Hematopoietic multipotent progenitor cell (in vitro differentiated cells): Measurements from ENCODE around the gene LRRC43. TPM values are rescaled to one million over a fixed set of nuclear protein-coding genes. Genes with fewer than 3 reads are reported as not detected.
"Not testable (repeated sequence)": the region's sequence is repeated elsewhere in the genome, so short reads cannot be mapped to it uniquely, and the experiment has no call there.

Source experiments
- DNase-seq, 3 donors: peaks; one replicate each; pipeline ENCODE4 v3.0.0-alpha.2; 2011 to 2015; ENCODE audit warnings: low read depth in 2 of 3, low spot score in 2 of 3
- total RNA-seq: library from RNA; depleted of rRNA; stranded (reverse); fragments of >200 nt; gene quantifications from one replicate; pipeline ENCODE4 v1.2.3, GENCODE V29; 2012

Gene LRRC43
- total RNA-seq, 1 donor: 1.1 TPM

DNA sequence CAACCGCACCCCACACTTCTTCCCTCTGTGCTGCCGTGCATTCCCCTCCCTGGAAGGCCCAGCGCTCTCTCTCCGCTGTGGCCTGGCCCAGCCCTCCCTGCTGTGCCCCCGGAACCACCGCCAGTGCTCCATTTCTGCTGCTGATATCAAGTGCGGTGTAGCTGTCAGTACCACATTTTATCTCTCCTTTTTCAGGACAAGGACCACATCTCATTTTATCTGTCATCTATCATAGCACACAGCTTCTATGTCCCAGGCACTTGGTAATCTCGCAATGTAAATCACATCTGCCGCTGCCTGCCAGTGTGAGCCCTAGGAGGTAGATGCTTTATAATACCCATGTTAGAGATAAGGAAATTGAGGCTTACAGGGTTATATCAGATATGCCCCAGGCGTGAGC, 27.2 kb upstream of the LRRC43 start:
- DNase-seq: peak in 2 of 3 donors; percentile 19 to 27

DNA sequence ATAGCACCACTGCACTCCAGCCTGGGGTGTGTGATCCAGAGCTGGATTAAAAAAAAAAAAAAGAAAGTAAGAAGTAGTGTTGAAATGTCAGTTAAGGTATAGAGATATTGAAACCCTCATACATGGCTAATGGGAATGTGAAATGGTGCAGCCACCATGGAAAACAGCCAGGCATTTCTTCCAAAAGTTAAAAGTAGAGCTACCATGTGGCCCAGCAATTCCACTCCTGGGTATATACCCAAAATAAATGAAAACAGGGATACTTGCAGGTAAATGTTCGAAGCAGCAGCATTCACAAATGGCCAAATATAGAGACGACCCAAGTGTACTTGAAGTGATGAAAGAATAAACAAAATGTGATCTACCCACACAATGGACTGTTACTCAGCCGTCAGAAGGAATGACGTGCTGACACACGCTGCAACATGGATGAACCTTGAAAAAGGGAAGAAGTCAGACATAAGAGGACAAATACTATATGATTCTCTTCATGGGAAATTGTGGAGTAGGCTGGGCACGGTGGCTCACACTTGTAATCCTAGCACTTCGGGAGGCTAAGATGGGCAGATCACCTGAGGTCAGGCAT, 24.1 kb upstream of the LRRC43 start:
- DNase-seq: no peak

DNA sequence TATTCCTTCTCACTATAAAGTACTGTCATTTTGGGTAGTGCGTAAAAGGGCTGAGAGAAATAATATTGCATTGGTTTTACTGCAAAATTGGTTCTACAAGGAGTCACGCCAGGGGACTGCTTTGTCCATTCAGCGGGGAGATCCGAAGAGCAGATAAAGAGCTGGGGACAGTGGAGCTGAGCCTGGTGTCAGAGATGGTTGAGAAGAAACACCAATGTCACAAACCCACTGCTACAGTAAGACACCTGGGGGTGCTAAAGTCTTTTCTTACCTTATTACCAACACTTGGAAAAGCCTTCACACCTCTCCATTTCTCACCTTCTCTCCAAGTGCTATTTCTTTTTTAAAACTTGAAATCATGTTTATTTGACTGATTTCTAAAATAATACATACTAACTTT, 23.0 kb upstream of the LRRC43 start:
- DNase-seq: no peak

DNA sequence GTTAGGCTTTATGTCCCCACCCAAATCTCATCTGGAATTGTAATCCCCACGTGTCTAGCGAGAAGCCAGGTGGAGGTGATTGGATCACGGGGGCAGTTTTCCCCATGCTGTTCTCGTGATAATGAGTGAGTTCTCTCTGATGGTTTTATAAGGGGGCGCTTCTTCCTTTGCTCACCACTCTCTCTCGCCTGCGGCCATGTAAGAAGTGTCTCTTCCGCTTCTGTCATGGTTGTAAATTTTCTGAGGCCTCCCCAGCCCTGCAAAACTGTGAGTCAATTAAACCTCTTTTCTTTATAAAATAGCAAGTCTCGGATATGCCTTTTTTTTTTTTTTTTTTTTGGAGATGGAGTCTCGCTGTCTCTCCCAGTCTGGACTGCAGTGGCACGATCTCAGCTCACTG, 22.2 kb upstream of the LRRC43 start:
- no peak for DNase-seq

DNA sequence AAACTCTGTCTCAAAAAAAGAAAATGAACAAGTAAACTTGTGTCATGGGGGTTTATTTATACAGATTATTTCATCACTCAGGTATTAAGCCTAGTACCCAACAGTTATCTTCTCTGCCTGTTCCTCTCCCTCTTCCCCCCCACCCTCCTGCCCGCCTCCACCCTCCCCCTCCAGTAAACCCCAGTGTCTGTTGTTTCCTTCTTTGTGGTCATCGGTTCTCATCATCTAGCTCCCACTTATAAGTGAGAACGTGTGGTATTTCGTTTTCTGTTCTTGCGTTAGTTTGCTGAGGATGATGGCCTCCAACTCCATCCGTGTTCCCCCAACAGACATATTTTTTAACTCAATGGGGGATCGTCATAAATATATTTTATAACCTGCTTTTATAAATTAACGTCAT, 21.2 kb upstream of the LRRC43 start:
- DNase-seq: no peak

GRCh38 chr12:122162976-122163375, 19.9 kb upstream of the LRRC43 start:
- DNase-seq: no peak

- DNase-seq: no peak
These were observed 16.2 kb upstream of the LRRC43 start for GRCh38 chr12:122166422-122167349.

DNA sequence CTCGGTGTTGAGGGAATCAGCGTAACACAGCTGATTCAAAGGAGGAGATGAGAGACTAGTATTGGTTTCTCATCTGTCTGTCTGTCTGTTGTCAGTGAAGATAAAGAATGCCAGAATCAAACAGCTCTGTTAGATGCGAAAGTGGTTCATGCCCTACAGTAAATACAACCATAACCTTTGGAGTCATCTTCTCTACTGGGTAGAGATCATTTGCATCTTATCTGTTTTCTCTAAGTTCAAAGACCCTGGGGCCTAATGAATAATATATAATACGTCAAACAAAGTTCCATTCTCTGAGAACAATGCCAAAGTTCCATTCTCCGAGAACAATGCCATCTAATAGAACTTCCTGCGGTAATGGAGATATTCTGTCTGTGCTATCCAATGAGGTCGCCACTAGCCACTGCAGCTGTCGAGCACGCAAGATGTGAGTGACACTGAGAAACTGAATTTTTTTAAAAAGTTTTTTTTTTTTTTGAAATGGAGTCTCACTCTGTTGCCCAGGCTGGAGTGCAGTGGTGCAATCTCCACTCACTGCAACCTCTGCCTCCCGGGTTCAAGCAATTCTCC, 15.5 kb upstream of the LRRC43 start:
- no peak for DNase-seq

GRCh38 chr12:122168492-122168891, 14.4 kb upstream of the LRRC43 start:
- no peak for DNase-seq

DNA sequence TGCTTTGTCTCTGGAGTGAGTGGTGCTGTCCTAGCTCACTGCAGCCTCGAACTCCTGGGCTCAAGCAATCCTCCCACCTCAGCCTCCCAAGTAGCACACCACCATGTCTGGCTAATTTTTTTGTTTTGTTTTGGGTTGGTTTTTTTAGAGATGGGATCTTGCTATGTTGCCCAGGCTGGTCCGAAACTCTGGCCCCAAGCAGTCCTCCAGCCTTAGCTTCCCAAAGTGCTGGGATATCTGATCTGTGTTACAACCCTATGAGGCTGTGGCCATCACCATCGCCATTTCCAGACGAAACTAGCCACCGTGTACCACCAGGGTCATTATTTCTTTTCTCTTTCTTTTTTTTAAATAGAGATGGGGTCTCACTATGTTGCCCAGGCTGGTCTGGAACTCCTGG, 11.5 kb upstream of the LRRC43 start:
- DNase-seq: no peak

DNA sequence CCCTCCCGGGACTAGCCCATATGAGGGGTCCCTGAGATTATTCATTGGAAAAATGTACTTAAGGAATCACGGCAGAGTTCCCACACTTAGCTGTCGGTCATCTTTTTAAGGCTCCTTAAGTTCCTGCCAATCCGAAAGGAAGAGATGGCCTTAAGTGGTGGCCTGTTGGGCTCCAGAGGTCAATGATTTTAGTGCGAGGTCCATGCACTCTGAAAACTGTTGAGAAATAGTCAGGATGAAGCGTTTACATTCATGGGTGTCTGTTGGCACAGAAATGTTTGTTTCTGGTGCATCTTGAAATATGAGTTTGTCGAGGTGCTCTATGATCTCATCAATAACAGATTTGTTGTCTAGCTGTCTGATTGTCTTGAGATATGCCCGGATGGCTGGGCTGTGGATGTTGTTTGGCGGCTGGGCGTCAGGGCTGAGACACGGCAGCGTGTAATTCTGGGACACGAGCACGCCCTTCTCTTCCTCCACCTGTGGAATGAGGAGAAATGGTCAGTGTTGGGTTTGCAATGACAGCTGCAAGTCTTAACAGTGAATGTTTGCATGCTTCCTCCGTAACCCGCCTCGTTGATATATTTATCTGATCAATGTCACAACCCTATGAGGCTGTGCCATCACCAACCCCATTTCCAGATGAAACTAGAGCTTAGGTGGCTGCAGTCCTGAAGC, 10.5 kb upstream of the LRRC43 start:
- no peak for DNase-seq

DNA sequence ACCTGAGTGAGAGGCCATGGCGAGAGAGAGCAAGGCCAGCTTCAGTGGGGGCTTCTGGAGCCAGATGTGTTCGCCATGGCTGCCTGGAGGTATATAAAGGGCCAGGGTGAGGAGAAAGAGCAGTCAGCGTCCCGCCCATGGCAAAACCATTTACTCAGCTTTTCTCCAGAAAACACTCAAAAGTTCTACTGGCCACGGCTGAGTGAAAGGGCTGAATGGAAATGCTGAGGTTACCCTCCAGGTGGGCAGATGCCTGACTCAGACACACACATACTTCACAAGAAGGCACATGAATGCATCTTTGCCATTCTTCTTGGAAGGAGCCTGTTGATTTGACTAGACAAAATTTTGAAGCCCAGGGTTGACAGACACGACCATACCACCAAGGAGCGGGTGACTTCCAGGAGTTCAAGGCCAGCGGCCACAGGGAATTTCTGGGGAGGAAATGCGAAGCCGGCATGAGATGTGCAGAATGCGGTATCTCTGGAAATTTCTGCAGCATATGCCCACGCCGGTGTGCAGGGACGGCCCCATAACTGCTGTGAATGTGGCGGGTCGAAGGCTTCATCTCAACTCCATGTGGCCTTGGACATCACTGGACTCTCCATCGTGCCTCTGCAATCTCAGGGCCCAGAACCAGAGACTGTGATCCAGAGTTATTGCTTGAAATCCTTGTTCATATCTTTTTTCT, 8.6 kb upstream of the LRRC43 start, which contains the start of gene IL31:
Gene IL31 (minus strand): TSS at position 67 of the 691 bp plus-strand sequence. CDS start 49 bp downstream, at position 18.
- DNase-seq: no peak

GRCh38 chr12:122176473-122176872, 6.5 kb upstream of the LRRC43 start:
- DNase-seq: not testable (repeated sequence)

GRCh38 chr12:122183588-122183940, 641 bp downstream of the LRRC43 start:
- DNase-seq: no peak

- DNase-seq: peak in 1 of 3 donors; percentile 28
These were observed 1.6 kb downstream of the LRRC43 start for GRCh38 chr12:122184517-122184916.

GRCh38 chr12:122185079-122185478, 2.2 kb downstream of the LRRC43 start:
- no peak for DNase-seq

DNA sequence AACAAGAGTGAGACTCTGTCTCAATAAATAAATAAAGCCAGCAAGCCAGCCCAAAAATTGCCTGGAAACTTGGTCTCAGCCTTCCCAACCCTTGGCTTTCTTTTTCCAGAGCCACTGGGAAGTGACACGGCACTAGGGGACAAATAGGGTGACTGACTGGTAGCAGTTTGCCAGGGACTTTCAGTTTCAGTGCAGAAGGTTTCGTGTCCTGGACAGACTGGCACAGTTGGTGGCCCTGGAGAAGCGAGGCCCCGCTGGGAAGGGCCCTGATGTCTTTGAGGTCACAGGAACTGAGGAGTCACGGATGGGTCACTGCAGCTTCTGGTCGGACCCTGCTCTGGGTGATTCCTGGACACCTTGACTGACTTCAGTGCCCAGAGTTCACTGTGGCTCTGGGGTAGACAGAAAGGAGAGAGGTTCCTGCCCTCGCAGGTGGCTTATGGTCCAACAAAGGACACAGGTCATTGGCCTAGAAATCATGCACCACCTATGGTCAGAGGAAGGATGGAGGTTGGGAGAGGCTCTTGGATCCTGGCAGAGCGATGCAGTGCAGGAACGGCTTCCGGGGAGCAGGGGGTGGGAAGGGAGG, 2.7 kb downstream of the LRRC43 start:
- no peak for DNase-seq

GRCh38 chr12:122187466-122187865, 4.5 kb downstream of the LRRC43 start:
- DNase-seq: no peak

DNA sequence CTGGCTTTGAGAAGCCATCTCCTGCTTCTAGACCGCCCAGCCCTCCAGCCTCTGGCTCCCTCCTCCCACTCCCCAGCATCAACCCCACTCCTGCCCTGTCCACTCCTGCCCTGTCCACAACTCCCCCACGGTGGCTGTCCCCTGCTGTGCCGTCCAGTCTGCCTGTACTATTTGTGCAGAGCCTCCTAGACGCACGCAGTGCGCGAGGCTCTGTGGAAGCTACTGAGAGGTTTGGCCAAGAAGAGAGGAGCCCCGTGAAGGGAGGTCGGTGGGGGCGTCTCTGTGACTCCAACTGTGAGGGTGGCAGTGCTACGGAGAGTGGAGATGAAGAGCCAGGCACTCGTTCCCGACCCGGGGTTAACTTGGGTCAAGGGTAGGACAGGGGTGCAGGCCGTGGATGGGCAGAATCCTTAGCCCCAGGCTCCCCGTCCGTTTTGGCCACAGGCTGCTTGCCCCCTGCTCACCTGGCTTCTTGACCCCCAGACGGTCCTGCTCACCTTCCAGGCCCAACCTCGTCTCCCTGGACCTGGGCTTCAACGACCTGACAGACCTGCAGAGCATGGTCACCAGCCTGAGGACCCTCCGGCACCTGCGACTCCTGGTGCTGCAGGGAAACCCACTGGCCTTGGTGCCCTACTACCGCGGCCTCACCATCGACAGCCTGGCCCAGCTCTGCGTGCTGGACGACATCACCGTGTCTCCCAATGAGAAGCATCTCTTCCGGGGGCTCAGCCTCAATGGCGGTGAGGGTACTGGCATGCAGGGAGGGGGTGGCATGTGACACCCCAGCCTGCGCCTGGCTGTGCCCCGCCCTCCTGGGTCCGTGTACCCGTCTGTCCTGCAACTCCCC, 6.9 kb downstream of the LRRC43 start:
- no peak for DNase-seq
